DMS53 (cell line): Measurements from ENCODE around the gene MAP3K15.
A peak's percentile ranks its signal among the peaks of the same experiment; 100 is the strongest.

Experiments used
- DNase-seq: peaks from one replicate; lab custom pipeline; 2025; lab: John Stamatoyannopoulos, UW

The MAP3K15 gene

GRCh38 chrX:19347916-19348315 lies 167.4 kb downstream of the MAP3K15 start:
- no peak for DNase-seq

GRCh38 chrX:19344661-19345060 lies 170.6 kb downstream of the MAP3K15 start:
- no peak for DNase-seq

GRCh38 chrX:19343535-19344408 lies 171.5 kb downstream of the MAP3K15 start, which contains the start of gene PDHA1:
Gene PDHA1, plus strand, starts transcription at chrX:19343927. Its CDS starts 111 bp downstream, at chrX:19344038.
- DNase-seq, result peak; percentile 98

GRCh38 chrX:19343085-19343534 lies 172.2 kb downstream of the MAP3K15 start:
- DNase-seq, result peak; percentile 50

GRCh38 chrX:19342331-19342906 lies 172.9 kb downstream of the MAP3K15 start:
- DNase-seq, result peak; percentile 47

GRCh38 chrX:19334945-19335626 lies 180.2 kb downstream of the MAP3K15 start:
- DNase-seq, result peak; percentile 95

- DNase-seq, result peak; percentile 12
These were observed 182.3 kb downstream of the MAP3K15 start for GRCh38 chrX:19332983-19333382.

- DNase-seq, result no peak
These were observed 183.5 kb downstream of the MAP3K15 start for GRCh38 chrX:19331831-19332230.

- no peak for DNase-seq
These were observed 188.7 kb downstream of the MAP3K15 start for GRCh38 chrX:19326567-19326966.
